ENCODE data around the gene RAB40C. TPM values are rescaled to one million over a fixed set of nuclear protein-coding genes. Genes with fewer than 3 reads are reported as not detected.
A peak's percentile ranks its signal among the peaks of the same experiment; 100 is the strongest.

The RAB40C gene
- total and polyA plus RNA-seq, 8 donors, result 17.6 to 101 (median 25.6) TPM

DNA sequence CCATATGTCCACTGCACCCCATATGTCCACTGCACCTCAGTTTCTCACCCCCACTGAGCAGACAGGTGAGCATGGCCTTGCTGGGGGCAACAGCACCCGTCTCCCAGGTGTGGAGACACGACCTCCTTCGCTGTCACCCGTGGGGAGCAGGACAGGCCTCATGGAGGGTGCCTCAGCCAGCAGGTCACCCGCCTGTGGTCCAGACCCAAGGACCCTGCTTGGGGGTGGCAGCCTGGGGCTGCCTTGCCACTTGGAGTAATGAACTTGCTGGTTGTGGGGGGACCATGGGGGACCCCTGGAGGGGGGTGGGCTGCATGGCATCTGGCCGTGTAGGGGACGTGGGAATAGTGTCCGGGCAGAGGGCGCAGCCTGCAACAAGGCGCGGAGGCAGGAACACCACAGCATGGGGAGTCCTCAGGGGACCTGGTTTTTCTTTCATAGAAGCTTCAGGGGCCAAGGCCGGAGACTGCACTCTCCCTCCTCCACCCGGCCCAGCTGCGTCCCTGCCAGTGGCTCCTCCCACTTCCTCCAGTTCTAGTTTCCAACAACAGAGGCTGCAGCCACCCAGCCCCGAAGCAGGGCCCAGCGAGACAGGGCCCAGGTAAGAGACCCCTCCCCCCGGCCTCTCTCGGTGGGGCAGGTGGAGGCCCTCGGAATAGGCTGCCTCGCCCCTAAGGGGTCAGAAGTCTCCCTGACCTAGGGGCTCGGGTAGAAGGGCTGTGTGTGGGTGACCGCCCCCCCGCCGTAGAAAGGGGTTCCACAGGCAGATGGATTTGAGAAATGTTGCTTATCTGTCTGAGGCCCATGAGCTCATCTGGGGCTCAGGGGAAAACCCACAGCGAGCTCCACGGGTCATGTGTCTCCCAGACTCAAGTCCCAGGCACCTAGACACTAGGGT lies 23.1 kb upstream of the RAB40C start, which contains the start of gene NHLRC4:
TSS of gene NHLRC4 (plus strand) at position 531 of the 898 bp plus-strand sequence. CDS start 1,043 bp downstream, outside the sequence.
- DNase-seq, result peak; percentile 69 to 91
- Histone ChIP-seq H3K27me3 (peaks cover 0 to 29% (median 5%) of the 10 kb centered on the region in 3 donors), H3K4me1 (peaks cover 44 to 62% (median 57%) of the 10 kb centered on the region in 4 donors), H3K36me3 (no peaks in the 10 kb centered on the region), H3K9me3 (no peaks in the 10 kb centered on the region), H3K4me3 (peak within 1 kb of the TSS; percentile 23 to 31 (median 28)), H3K27ac (peak within 1 kb of the TSS in 3 of 5 donors; percentile 29 to 50 (median 47))
- intact Hi-C loops (cut with DNase I; ENCODE audit: low total_unique reads), result no loop called here
- WGBS, 5 donors, result 26 to 39% (median 34%) methylated on average over 7 to 26 of the region's 26 CpGs
- TF ChIP-seq EP300 (IDR thresholded peaks at IDR 0.05), result no peak
- no peak for TF ChIP-seq POLR2AphosphoS5 (IDR thresholded peaks at IDR 0.05)
- TF ChIP-seq, protein P1, sequence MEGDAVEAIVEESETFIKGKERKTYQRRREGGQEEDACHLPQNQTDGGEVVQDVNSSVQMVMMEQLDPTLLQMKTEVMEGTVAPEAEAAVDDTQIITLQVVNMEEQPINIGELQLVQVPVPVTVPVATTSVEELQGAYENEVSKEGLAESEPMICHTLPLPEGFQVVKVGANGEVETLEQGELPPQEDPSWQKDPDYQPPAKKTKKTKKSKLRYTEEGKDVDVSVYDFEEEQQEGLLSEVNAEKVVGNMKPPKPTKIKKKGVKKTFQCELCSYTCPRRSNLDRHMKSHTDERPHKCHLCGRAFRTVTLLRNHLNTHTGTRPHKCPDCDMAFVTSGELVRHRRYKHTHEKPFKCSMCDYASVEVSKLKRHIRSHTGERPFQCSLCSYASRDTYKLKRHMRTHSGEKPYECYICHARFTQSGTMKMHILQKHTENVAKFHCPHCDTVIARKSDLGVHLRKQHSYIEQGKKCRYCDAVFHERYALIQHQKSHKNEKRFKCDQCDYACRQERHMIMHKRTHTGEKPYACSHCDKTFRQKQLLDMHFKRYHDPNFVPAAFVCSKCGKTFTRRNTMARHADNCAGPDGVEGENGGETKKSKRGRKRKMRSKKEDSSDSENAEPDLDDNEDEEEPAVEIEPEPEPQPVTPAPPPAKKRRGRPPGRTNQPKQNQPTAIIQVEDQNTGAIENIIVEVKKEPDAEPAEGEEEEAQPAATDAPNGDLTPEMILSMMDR (IDR thresholded peaks at IDR 0.05), result no peak
- TF ChIP-seq POLR2A (IDR thresholded peaks at IDR 0.05), result no peak

DNA sequence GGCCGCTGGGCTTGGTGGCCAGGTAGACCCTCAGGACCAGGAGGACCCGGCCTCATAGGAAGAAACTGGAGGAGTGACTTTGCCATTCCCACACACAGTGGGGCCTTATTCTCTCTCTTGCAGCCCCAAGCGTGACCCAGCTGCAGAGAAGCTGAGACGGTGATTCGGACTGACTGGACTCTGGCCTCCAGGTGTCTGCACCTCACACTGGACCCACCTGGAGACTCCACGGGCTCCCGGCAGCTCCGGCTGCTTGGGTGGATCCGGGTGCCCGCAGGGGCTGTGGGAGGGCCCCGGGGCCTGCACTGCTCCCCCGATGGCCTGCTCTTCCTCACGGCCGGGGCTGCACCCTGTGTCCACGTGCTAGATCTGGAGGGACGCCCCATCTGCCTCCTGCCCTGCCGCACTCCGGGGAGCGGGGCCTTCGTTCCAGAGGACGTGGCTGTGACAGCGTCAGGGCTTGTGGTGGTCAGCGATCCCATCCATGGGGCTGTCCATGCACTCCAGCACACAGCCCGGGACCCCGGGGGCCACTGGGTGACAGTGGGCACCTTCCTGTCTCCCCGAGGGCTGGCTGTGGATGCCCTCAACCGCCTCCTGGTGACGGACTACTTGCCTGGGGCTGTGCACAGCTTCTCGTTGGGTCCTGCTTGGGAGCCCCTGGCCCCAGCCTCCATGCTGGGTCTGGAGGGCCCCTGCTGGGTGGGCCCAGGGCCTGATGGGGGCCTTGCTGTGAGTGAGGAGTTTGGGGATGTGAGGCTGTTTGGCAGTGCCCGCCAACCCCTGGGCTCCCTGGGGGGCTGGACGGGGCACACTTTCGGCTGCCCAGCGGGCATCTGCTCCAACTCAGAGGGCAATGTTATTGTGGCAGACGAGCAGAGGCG lies 22.3 kb upstream of the RAB40C start:
- H3K27ac ChIP-seq, result peak overlapping the region in 3 of 5 donors; percentile 29 to 82 (median 47)
- H3K36me3 ChIP-seq, result peaks cover 0 to 7% (median 3%) of the 10 kb centered on the region in 4 donors
- H3K9me3 ChIP-seq, result no peaks in the 10 kb centered on the region
- peaks cover 44 to 62% (median 57%) of the 10 kb centered on the region in 4 donors for H3K4me1 ChIP-seq
- intact Hi-C loops (cut with DNase I; ENCODE audit: low total_unique reads), result no loop called here
- TF ChIP-seq, protein P1 (IDR thresholded peaks at IDR 0.05), result no peak
- TF ChIP-seq POLR2A (IDR thresholded peaks at IDR 0.05) (no peak), EP300 (IDR thresholded peaks at IDR 0.05) (no peak), POLR2AphosphoS5 (IDR thresholded peaks at IDR 0.05) (no peak)
- 88 to 96% (median 93%) methylated on average over 9 to 35 of the region's 35 CpGs for WGBS, 5 donors
- peak overlapping the region; percentile 23 to 31 (median 28) for H3K4me3 ChIP-seq
- H3K27me3 ChIP-seq, result peaks cover 0 to 20% (median 0%) of the 10 kb centered on the region in 3 donors
- DNase-seq, result no peak

- peak overlapping the region in 4 of 5 donors; percentile 66 to 84 (median 83) for H3K27ac ChIP-seq
- peaks cover 0 to 11% (median 0%) of the 10 kb centered on the region in 3 donors for H3K27me3 ChIP-seq
- 42 to 67% (median 47%) methylated on average over 4 to 11 of the region's 11 CpGs for WGBS, 5 donors
- DNase-seq, result peak in 1 of 2 donors; percentile 52
- no peaks in the 10 kb centered on the region for H3K9me3 ChIP-seq
- intact Hi-C loops (cut with DNase I; ENCODE audit: low total_unique reads), result no loop called here
- peaks cover 44 to 71% (median 57%) of the 10 kb centered on the region in 4 donors for H3K4me1 ChIP-seq
- peak overlapping the region; percentile 91 to 99 (median 94) for H3K4me3 ChIP-seq
- TF ChIP-seq, protein P1 (IDR thresholded peaks at IDR 0.05), result no peak
- TF ChIP-seq POLR2AphosphoS5 (IDR thresholded peaks at IDR 0.05), result no peak
- peaks cover 0 to 10% (median 4%) of the 10 kb centered on the region in 4 donors for H3K36me3 ChIP-seq
These were observed 21.2 kb upstream of the RAB40C start for GRCh38 chr16:568401-569258.
